K562 (cell line): ENCODE measurements around the gene USHBP1. TPM values are rescaled to one million over a fixed set of nuclear protein-coding genes. Genes with fewer than 3 reads are reported as not detected.

Experiments
- FIP1L1 ChIP-seq: fragments of 200-400 bp; formaldehyde crosslinking; IDR thresholded peaks from 2 replicates; pipeline ENCODE4 v1.6.1; 2018; ENCODE audit warnings: mild to moderate bottlenecking, low read depth, low read length; ENCODE audit not compliant: poor library complexity, severe bottlenecking
- GMEB1 ChIP-seq: fragments of 250-450 bp; sonication (Bioruptor Pico); IDR thresholded peaks from 2 replicates; pipeline ENCODE4 v1.4.0; 2020; ENCODE audit warnings: mild to moderate bottlenecking
- KAT8 ChIP-seq: fragments of 450-650 bp; IDR thresholded peaks from 2 replicates; pipeline ENCODE4 v1.6.1; 2016; ENCODE audit warnings: low read depth, mild to moderate bottlenecking
- NELFE ChIP-seq: IDR thresholded peaks from 2 replicates; pipeline ENCODE4 v1.6.1; 2011; ENCODE audit warnings: mild to moderate bottlenecking; ENCODE audit not compliant: insufficient read depth, insufficient read length
- NFE2 ChIP-seq: IDR thresholded peaks from 2 replicates; pipeline ENCODE4 v1.6.1; 2014; ENCODE audit warnings: antibody characterized with exemption, low read depth
- NFYB ChIP-seq: IDR thresholded peaks from 2 replicates; pipeline ENCODE4 v1.6.1; 2011; ENCODE audit warnings: mild to moderate bottlenecking, moderate library complexity; ENCODE audit not compliant: insufficient read length; ENCODE audit errors: extremely low read depth
- RBM39 ChIP-seq: fragments of 200-400 bp; formaldehyde crosslinking; optimal IDR thresholded peaks from 2 replicates; pipeline ENCODE3; 2018; ENCODE audit warnings: low read depth, low read length
- REST ChIP-seq, 2 experiments: fragments of 450-650 bp; formaldehyde crosslinking in 1 of 2; IDR thresholded peaks; 2 replicates each; pipeline versions ENCODE4 v1.4.0 to v1.6.1; 2014 to 2020; ENCODE audit warnings: mild to moderate bottlenecking in 2 of 2, borderline replicate concordance in 1 of 2, low read depth in 1 of 2
- SMAD4 ChIP-seq: fragments of 250-450 bp; sonication (Bioruptor Pico); conservative IDR thresholded peaks from 2 replicates; pipeline ENCODE4 v1.8.0; 2021; ENCODE audit warnings: inconsistent platforms, mild to moderate bottlenecking, moderate library complexity
- ZBTB33 ChIP-seq: sonication (generic); formaldehyde crosslinking; IDR thresholded peaks from 2 replicates; pipeline ENCODE4 v1.8.1; 2023; ENCODE audit warnings: mild to moderate bottlenecking, missing genetic modification reagents
- ZC3H8 ChIP-seq: fragments of 450-650 bp; IDR thresholded peaks from 2 replicates; pipeline ENCODE4 v1.6.1; 2017
- ZNF224 ChIP-seq: sonication (generic); formaldehyde crosslinking; IDR thresholded peaks from 2 replicates; pipeline ENCODE4 v1.8.0; 2022; ENCODE audit warnings: mild to moderate bottlenecking, missing genetic modification reagents
- ZNF239 ChIP-seq: fragments of 250-450 bp; sonication (Bioruptor Pico); IDR thresholded peaks from 2 replicates; pipeline ENCODE4 v1.4.0; 2020; ENCODE audit warnings: mild to moderate bottlenecking
- ZNF324 ChIP-seq: fragments of 250-450 bp; sonication (Bioruptor Pico); IDR thresholded peaks from 2 replicates; pipeline ENCODE4 v1.4.0; 2020; ENCODE audit warnings: mild to moderate bottlenecking
- ZNF511 ChIP-seq: sonication (generic); formaldehyde crosslinking; IDR thresholded peaks from 2 replicates; pipeline ENCODE4 v1.8.0; 2022; ENCODE audit warnings: mild to moderate bottlenecking, missing genetic modification reagents
- polyA plus RNA-seq, 8 experiments: library from polyadenylated mRNA; depleted of rRNA in 4 of 8; stranded (reverse) in 5 of 8; unstranded in 3 of 8; fragments of >200 nt; fragmentation: Nextera tagmentation in 2 of 8; fragmentation: Illumina TruSeq in 1 of 8; extraction: Ambion mirVana in 2 of 8; extraction: Trizol in 1 of 8; gene quantifications; 2 replicates each; pipeline versions ENCODE4 v1.2.1 to v1.2.3, GENCODE V29; 2011 to 2014; ENCODE audit warnings: inconsistent platforms in 1 of 8, missing spikeins in 1 of 8
- total RNA-seq, 7 experiments: library from RNA; depleted of rRNA in 6 of 7; stranded (reverse); fragments of >200 nt in 6 of 7; fragmentation: Illumina TruSeq in 2 of 7; extraction: Trizol in 2 of 7; gene quantifications; 2 replicates each; pipeline versions ENCODE4 v1.2.1 to v1.2.3, GENCODE V29; 2011 to 2021; ENCODE audit warnings: low replicate concordance in 1 of 7

The USHBP1 gene
- total and polyA plus RNA-seq, 9 of the 15 experiments (the other 6 are each of a cell fraction or from before 2014, with no cell fraction given), result 0.03 to 0.10 (median 0.05) TPM; not detected in 5

- TF ChIP-seq SMAD4, result peak; percentile 53; the same call in 1 of the 2 replicates
- peak; percentile 64 for TF ChIP-seq GMEB1 (CRISPR knock-in tag)
- peak; percentile 49 for TF ChIP-seq REST (IDR thresholded peaks at IDR 0.05; ENCODE audit: borderline replicate concordance)
- TF ChIP-seq REST (CRISPR knock-in tag; IDR thresholded peaks at IDR 0.05; ENCODE audit: low read depth), result no peak
- TF ChIP-seq ZNF224 (CRISPR knock-in tag), result no peak
- no peak for TF ChIP-seq ZNF511
- TF ChIP-seq ZNF324, result no peak
- TF ChIP-seq RBM39, result no peak
- TF ChIP-seq ZNF239 (CRISPR knock-in tag), result no peak
- no peak for TF ChIP-seq ZC3H8
- no peak for TF ChIP-seq KAT8
- peak; percentile 64 for TF ChIP-seq FIP1L1
- no peak for TF ChIP-seq ZBTB33 (CRISPR knock-in tag)
- TF ChIP-seq NFYB, result peak; percentile 71
- TF ChIP-seq NELFE, result no peak
- TF ChIP-seq NFE2, result no peak
These were observed 38.8 kb upstream of the USHBP1 start, which contains the start of gene ABHD8 (continued) for GRCh38 chr19:17303167-17303939.
